Lower leg skin (tissue), 4 donors: ENCODE data around the gene FAM53B. TPM values are rescaled to one million over a fixed set of nuclear protein-coding genes. Genes with fewer than 3 reads are reported as not detected.
A peak's percentile ranks its signal among the peaks of the same experiment; 100 is the strongest.

Experiments used
- DNase-seq, 2 donors: peaks; one replicate each; pipeline ENCODE4 v3.0.0-alpha.2; 2019; ENCODE audit warnings: low spot score in 2 of 2
- H3K4me3 ChIP-seq: fragments of 200-600 bp; sonication (generic); 2 replicates; pipeline ENCODE4 v1.5.1; 2017; ENCODE audit warnings: mild to moderate bottlenecking, low read depth; ENCODE audit not compliant: poor library complexity, severe bottlenecking
- POLR2A ChIP-seq, 2 donors: fragments of 450-650 bp; IDR thresholded peaks; one replicate each; pipeline ENCODE4 v1.6.1; 2016 to 2017; ENCODE audit warnings: antibody characterized with exemption in 2 of 2, mild to moderate bottlenecking in 1 of 2, moderate library complexity in 1 of 2
- WGBS, 2 donors: methylation state at CpG; one replicate each; pipeline ENCODE4 v1.1.5; 2018; 5-methylcytosine and 5-hydroxymethylcytosine counted together
- intact Hi-C: fragments of 100-400 bp; cut with DNase I; formaldehyde crosslinking; loops from one replicate; pipeline ENCODE4 v1.15.0; 2023; ENCODE audit warnings: low total_unique reads
- total RNA-seq, 4 donors: library from RNA; depleted of rRNA; stranded (reverse); fragments of >200 nt; gene quantifications; one replicate each; pipeline ENCODE4 v1.1.0, GENCODE V29; 2016
- TF ChIP-seq, protein P1 (sequence below), 3 donors: fragments of 450-650 bp; IDR thresholded peaks; one replicate each; pipeline ENCODE4 v1.5.1; 2016; ENCODE audit warnings: antibody characterized with exemption in 3 of 3, mild to moderate bottlenecking in 3 of 3, moderate library complexity in 2 of 3

The FAM53B gene
- total RNA-seq, 4 donors from 2014 or later = 41.5 to 69.1 (median 58.2) TPM

DNA sequence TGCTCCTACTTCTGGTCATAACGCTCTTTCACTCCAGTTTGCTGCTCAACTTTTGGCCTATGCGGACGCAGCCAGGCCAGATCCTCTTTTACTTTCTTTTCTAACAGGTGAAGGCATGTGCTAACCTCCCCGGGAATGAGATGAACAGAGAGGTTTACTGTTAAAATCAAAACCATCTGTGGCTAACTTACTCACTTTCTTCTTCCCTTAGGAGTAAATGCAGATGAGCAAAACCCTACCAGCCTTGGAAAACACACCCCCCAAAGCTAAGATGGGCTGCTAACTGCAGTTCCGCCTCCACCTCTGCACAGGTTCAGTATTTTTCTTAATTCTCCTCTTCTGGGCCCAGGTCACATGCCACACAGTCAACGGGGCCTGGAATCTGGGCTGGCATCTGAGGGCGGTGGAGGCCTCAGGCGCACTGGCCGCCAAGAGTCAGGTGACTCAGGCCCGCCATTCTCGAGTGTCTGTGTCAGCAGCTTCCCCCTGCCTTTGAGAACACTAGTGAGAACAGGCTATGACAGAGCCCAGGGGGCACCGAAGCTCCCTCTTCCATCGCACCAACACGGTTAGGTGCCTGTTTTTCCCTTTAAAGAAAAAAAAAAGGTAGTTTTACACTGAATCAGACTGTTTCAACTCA is 11.1 kb downstream of the FAM53B start:
- intact Hi-C loops = loop anchor here (10.0 kb wide), 1 partner anchor 108 kb away; no protein-coding TSS in a partner anchor
- DNase-seq = peak in 1 of 2 donors; percentile 87
- no peak overlapping the region for H3K4me3 ChIP-seq
- TF ChIP-seq, protein P1, sequence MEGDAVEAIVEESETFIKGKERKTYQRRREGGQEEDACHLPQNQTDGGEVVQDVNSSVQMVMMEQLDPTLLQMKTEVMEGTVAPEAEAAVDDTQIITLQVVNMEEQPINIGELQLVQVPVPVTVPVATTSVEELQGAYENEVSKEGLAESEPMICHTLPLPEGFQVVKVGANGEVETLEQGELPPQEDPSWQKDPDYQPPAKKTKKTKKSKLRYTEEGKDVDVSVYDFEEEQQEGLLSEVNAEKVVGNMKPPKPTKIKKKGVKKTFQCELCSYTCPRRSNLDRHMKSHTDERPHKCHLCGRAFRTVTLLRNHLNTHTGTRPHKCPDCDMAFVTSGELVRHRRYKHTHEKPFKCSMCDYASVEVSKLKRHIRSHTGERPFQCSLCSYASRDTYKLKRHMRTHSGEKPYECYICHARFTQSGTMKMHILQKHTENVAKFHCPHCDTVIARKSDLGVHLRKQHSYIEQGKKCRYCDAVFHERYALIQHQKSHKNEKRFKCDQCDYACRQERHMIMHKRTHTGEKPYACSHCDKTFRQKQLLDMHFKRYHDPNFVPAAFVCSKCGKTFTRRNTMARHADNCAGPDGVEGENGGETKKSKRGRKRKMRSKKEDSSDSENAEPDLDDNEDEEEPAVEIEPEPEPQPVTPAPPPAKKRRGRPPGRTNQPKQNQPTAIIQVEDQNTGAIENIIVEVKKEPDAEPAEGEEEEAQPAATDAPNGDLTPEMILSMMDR (IDR thresholded peaks at IDR 0.05) = no peak
- no peak for TF ChIP-seq POLR2A (IDR thresholded peaks at IDR 0.05)
- WGBS, 2 donors = 50 to 63% methylated on average over 14 of the region's 14 CpGs

DNA sequence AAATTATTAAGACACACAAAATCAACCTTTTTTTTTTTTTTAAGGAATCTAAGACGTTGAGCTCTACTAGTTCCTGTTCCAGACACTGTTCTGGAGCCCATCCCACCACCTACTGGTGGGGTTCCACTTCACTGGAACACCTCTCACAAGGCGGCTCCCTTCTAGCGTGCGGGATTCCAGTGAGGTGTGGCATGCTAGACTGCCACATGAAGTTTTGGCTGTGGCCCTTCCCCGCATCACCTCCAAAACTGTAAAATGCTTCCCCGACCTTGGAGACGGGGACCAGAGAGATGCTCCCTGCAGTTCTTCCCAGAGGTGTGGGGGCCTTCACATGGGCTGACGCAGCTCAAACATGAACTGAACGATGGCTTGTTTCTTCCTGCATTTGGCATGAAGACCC is 12.6 kb downstream of the FAM53B start:
- 68 to 72% methylated on average over 9 of the region's 9 CpGs for WGBS, 2 donors
- TF ChIP-seq POLR2A (IDR thresholded peaks at IDR 0.05) = no peak
- TF ChIP-seq, protein P1 (IDR thresholded peaks at IDR 0.05) = no peak
- peak in 1 of 2 donors; percentile 71 for DNase-seq
- intact Hi-C loops = loop anchor here (10.0 kb wide), 1 partner anchor 107 kb away; no protein-coding TSS in a partner anchor
- no peak overlapping the region for H3K4me3 ChIP-seq

DNA sequence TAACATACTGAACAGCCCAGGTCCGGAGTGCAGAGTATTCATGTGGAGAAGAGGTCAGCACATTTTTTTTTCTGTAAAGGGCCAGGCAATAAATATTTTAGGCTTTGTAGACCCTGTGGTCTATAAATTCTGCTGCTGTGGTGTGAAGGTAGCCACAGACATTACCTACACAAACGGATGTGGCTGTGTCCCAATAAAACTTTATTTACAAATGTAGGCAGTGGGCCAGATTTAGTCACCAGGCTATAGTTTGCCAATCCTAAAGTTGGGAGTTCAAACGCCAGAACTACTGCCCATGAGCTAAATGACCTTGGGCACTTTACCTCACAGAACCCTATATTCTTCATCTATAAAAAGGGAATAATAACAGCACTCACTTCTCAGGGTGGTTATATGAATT is 13.4 kb downstream of the FAM53B start:
- no peak for DNase-seq
- intact Hi-C loops = loop anchor here (10.0 kb wide), 1 partner anchor 106 kb away; no protein-coding TSS in a partner anchor
- 69 to 74% methylated on average over 3 of the region's 3 CpGs for WGBS, 2 donors
- no peak overlapping the region for H3K4me3 ChIP-seq
- TF ChIP-seq, protein P1 (IDR thresholded peaks at IDR 0.05) = no peak
- no peak for TF ChIP-seq POLR2A (IDR thresholded peaks at IDR 0.05)

DNA sequence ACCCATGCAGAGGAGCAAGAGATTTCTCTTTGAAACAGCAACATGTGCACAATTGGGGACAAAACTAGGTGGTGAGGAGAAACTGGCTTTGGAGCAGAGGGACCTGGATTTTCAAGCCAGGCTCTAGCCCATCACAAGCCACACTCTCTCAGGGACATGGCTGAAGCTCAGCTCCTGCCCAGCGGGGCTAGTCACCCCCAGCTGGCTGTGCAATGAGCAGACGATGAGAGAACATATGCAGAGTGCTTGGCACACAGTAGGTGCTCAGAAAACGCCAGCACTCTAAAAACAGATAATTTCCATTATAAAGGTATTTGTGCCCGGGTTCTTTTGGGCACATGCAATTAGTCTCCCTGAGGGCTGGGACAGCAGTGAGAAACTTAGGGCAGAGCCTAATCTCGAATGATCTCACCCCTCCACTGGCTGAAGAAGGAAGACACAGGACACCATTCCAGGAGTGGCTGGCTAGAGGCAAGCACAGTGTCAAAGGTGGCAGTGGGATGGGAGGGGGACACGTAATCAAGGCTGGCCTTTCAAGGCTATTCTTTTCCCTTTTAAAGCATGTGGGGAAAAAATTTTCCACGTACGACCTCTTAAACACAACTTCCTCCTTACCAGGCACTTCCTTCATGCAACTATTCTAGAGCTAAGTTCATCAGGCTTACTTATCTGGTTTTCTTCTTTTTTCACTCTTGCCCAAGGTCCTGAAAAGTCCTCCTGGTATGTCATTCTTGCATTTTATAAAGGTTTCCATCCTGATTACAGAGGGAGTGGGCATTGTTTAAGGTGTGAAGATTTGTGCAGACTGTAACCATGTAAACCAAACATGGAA is 15.1 kb downstream of the FAM53B start:
- DNase-seq = peak in 1 of 2 donors; percentile 52
- 57 to 59% methylated on average over 8 of the region's 8 CpGs for WGBS, 2 donors
- TF ChIP-seq POLR2A (IDR thresholded peaks at IDR 0.05) = no peak
- TF ChIP-seq, protein P1 (IDR thresholded peaks at IDR 0.05) = no peak
- H3K4me3 ChIP-seq = no peak overlapping the region
- intact Hi-C loops = no loop called here

DNA sequence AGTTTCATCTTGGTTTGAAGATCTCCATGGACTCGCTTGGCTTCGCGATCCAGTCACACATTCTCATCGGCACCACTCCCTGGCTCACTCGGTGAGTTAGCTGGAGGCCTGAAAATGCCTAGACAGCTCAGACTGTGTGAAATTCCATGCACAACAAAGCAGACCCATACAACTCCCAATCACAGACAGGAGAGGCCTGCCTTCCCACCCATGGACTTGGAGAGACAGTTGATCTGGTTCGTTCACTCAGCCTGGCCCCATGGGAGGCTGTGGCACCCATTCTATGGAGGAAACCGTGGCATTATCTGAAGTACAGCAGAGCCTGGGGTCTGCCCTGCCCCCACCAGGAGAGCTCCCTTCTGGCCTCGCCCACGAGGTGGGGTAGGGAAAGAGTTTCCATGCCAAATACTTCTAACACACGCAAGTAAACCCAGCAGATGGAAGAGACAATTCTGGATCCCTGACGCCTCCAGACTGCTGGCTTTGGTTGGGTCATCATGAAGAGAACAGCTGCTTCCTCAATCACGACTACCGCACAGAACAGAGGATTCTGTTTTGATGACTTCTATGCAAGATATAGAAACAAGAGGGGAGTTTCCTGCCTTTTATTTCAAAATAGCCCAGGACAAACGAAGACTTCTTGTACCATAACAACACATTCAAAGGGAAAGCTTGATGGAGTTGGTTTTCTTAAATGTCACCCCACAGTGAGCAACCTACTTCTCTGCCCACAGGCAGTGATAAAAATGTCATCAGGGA is 15.9 kb downstream of the FAM53B start:
- intact Hi-C loops = no loop called here
- H3K4me3 ChIP-seq = no peak overlapping the region
- no peak for TF ChIP-seq POLR2A (IDR thresholded peaks at IDR 0.05)
- TF ChIP-seq, protein P1 (IDR thresholded peaks at IDR 0.05) = no peak
- WGBS, 2 donors = 37 to 40% methylated on average over 14 of the region's 14 CpGs
- DNase-seq = peak in 1 of 2 donors; percentile 86
